Lower leg skin (tissue), 3 donors: ENCODE data around the gene ROR1.

ENCODE experiments used
- CTCF ChIP-seq, 3 donors: fragments of 450-650 bp; IDR thresholded peaks; one replicate each; pipeline ENCODE4 v1.5.1; 2016; ENCODE audit warnings: antibody characterized with exemption in 3 of 3, mild to moderate bottlenecking in 3 of 3, moderate library complexity in 2 of 3
- POLR2A ChIP-seq, 2 donors: fragments of 450-650 bp; IDR thresholded peaks; one replicate each; pipeline ENCODE4 v1.6.1; 2016 to 2017; ENCODE audit warnings: antibody characterized with exemption in 2 of 2, mild to moderate bottlenecking in 1 of 2, moderate library complexity in 1 of 2

- TF ChIP-seq CTCF (IDR thresholded peaks at IDR 0.05) = no peak
- no peak for TF ChIP-seq POLR2A (IDR thresholded peaks at IDR 0.05)
Measured at GRCh38 chr1:63795455-63795854, 21.6 kb downstream of the ROR1 start.
